GM19025 (cell line): ENCODE measurements around the gene TMEM165.

Experiments
- ATAC-seq: cut with Tn5 transposase; IDR thresholded peaks from one replicate; pipeline ENCODE4 v1.9.1; 2021; ENCODE audit warnings: mild to moderate bottlenecking, low read depth, moderate library complexity; ENCODE audit not compliant: unreplicated experiment

TMEM165 gene

GRCh38 chr4:55447108-55447708, 51.5 kb downstream of the TMEM165 start:
- ATAC-seq, result no peak

DNA sequence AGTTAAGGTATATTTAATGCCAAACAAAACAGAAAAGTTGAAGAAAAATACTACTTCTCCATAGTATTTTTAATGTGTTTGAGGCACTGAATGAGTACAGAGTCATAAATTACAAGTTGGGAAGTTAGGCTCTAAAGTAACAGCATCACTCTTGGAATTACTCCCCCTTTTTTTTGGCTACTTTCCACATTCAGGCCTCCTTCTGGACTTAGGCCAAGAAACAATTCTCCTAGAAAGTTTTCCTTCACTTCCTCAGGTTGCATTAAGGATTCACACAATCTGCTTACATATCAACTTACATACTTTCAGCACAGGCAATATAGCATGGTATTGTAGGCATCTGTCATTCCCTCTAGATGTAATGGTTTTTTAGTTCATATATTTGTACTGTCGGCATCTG, 52.1 kb downstream of the TMEM165 start:
- no peak for ATAC-seq

GRCh38 chr4:55450566-55450965, 54.8 kb downstream of the TMEM165 start:
- ATAC-seq, result no peak

GRCh38 chr4:55458164-55458563, 62.4 kb downstream of the TMEM165 start:
- no peak for ATAC-seq

- no peak for ATAC-seq
Measured at GRCh38 chr4:55458611-55459010, 62.9 kb downstream of the TMEM165 start.

DNA sequence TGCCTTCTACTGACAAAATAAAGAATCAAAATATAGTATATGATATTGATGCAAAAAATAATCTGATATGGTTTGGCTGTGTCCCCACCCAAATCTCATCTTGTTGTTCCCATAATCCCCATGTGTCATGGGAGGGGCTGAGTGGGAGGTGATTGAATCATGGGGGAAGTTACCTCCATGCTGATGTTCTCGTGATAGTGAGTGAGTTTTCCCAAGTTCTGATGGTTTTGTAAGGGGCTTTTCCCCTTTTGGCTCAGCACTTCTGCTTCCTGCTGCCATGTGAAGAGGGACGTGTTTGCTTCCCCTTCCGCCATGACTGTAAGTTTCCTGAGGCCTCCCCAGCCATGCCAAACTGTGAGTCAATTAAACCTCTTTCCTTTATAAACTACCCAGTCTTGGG, 70.2 kb downstream of the TMEM165 start:
- no peak for ATAC-seq

- ATAC-seq, result no peak
Measured at GRCh38 chr4:55468724-55469123, 73.0 kb downstream of the TMEM165 start.

DNA sequence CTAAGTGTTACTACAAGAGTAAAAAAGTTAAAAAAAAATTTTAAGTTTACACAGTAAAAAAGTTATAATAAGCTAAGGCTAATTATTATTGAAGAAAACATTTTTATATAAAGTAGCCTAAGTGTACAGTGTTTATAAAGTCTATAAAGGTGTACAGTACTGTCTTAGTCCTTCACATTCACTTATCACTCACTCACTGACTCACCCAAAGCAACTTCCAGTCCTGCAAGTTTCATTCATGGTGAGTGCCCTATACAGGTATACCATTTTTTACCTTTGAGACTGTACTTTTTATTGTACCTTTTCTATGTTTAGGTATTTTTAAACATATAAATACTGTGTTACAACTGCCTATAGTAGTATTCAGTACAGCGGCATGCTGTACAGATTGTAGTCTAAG, 74.2 kb downstream of the TMEM165 start:
- no peak for ATAC-seq
